HG02981 (cell line): ENCODE data around the gene DENND5A.
"Not testable (repeated sequence)": the region's sequence is repeated elsewhere in the genome, so short reads cannot be mapped to it uniquely, and the experiment has no call there.

ENCODE experiments used
- ATAC-seq: cut with Tn5 transposase; IDR thresholded peaks from one replicate; pipeline ENCODE4 v1.9.1; 2021; ENCODE audit warnings: mild to moderate bottlenecking, moderate library complexity; ENCODE audit not compliant: unreplicated experiment

DENND5A gene

GRCh38 chr11:9266132-9266736 is 1.1 kb upstream of the DENND5A start:
- ATAC-seq, result no peak

DNA sequence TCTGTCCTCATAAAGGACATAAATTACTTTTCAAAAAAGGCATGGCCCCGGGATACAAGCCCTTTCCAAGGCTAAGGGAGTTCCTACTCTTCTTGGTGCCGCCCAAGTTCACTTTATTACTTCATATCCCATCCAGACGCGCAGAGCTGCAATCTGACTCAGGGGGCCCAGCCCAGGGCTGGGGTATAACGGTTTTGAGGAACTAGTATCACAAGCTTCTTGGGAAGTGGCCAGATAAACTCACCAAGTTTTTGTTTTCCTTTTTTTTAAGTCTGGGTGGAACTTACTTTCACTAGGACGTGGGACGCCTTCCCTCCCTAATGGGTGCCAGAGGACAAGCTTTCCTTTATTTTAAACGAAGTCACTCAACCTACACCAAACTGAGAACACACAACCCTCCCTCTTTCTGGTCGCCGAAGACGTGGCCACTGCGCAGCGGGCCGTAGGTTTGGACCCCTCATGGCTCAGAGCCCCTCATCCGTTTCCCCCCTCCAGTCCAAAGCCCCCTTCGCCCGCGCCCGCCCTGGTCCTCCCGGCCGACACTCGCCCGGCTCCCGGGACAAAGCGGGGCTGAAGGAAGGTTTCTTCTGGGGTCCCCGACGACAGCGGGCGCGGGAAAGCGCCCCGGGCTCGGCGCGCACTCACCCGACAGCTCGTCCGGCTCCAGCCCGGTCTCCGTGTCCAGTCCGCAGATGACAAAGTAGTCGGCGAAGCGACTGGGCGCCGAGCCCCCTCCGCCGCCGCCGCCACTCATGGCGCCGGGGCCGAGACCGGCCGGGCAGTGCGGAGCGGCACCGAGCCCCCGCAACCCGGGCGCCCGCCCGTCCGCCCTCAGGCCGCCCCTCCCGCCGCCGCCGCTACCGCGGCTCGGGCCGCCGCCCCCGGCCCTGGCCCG is 587 bp downstream of the DENND5A start:
- peak; percentile 19 for ATAC-seq

DNA sequence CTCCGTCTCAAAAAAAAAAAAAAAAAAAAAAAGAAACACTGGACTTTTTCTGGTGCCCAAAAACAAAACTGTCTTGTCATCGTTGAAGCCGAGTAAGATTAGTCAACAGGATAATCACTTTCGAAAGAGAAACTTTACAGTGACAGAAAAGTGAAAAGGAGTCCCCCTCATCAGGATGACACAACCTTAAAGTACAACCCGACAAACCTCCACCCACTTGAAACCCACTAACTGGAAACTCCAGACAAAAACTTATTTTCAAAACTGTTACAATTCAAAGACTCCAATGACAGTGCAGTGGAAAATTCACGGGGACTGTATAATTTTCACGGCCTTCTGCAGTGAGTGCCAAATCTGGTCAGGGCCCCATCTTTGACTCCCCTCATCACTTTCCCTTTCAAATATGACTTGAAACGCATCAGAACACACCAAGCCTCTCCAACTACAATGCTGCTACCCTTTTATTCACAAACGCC is 1.3 kb downstream of the DENND5A start:
- ATAC-seq, result peak; percentile 59

- peak; percentile 29 for ATAC-seq
Observed at GRCh38 chr11:9260838-9261146, 4.4 kb downstream of the DENND5A start.

DNA sequence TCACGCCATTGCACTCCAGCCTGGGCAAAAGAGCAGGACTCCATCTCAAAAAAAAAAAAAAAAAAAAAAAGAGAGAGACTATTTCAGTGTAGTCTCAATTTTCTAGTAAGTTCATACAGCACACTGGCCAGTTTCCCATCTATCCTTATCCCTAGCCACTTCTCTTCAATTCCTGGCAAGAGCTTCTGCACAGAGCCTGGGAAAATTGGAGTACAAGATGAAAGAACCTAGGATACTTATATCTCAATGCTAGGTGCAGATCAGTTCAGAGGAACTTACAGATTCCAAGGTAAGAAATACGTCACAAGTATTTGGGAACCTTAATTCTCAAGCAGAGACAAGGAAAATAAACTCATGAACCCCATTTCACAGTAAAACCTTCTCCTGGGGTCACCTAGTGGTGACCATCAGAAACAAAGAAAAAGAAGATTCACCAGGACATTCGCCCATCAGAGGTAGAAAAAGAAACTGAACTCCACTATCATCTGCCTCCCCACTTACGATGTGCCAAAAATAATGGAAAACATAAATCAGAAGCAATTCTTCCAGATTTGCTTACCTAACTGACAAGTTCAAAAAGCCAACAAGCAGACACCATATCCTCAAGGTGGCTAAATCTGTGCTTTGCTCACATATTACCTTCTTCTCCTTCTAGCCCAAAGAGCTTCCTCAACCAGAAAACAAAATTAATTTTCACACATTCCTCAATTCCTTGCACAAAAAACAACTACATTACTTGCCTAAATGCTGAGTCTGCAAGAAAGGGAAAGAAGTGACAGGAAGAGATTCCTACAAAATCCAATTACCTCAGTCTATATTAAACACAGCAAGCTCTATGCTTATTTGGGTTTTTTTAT is 4.9 kb downstream of the DENND5A start:
- ATAC-seq, result no peak

- ATAC-seq, result not testable (repeated sequence)
Observed at GRCh38 chr11:9258279-9258678, 6.9 kb downstream of the DENND5A start.

- no peak for ATAC-seq
Observed at GRCh38 chr11:9254416-9254815, 10.7 kb downstream of the DENND5A start.

GRCh38 chr11:9253086-9253485 is 12.1 kb downstream of the DENND5A start:
- no peak for ATAC-seq

GRCh38 chr11:9251311-9251710 is 13.8 kb downstream of the DENND5A start:
- ATAC-seq, result no peak

DNA sequence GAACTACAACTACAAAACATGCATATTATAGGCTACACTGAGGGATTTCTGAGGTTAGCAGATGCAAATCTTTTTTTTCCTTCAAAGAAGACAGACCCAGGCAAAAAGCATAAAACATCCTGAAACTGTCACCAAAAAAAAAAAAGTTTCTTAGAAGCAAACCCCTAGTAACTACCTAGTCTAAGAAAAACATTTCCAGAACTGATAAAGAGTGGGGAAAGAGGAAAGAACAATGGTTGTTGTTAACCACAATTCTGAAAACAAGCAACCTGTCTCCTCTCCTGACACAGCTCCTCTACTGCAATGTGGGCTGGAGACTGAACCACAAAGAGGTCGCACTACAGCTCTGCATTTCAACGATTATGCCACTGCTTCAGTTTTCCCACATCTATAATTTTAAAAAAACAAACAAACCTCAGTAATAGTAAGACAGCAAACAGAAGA is 15.0 kb downstream of the DENND5A start:
- peak; percentile 79 for ATAC-seq

DNA sequence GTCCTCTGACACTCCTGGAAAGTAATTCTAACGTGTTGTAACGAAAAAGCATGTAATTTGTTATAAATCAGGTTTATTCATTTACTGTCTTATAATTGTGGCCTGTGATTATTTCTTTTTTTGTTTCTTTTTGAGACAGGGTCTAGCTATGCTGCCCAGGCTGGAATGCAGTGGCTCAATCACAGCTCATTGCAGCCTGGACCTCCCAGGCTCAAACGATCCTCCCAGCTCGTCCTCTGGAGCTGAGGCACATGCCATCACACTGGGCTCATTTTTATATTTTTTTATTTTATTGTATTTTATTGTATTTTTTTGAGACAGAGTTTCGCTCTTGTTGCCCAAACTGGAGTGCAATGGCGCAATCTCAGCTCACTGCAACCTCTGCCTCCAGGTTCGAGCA is 15.9 kb downstream of the DENND5A start:
- no peak for ATAC-seq

DNA sequence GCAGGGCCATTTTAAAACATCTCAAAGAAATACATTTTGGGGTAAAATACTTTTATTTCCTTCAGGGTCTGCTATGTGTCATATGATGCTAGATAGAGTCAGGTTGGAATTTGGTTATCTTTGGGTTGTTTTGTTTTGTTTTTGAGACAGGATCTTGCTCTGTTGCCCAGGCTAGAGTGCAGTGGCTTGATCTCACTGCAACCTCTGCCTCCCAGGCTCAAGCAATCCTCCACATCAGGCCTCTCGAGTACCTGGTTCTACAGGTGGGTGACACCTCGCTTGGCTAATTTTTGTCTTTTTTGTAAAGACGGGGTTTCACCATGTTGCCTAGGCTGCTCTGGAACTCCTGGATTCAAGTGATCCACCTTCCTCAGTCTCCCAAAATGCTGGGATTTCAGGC is 17.3 kb downstream of the DENND5A start:
- no peak for ATAC-seq

GRCh38 chr11:9236242-9236641 is 28.9 kb downstream of the DENND5A start:
- not testable (repeated sequence) for ATAC-seq

GRCh38 chr11:9232482-9232881 is 32.7 kb downstream of the DENND5A start:
- ATAC-seq, result no peak

- ATAC-seq, result no peak
Observed at GRCh38 chr11:9231848-9232177, 33.3 kb downstream of the DENND5A start.

DNA sequence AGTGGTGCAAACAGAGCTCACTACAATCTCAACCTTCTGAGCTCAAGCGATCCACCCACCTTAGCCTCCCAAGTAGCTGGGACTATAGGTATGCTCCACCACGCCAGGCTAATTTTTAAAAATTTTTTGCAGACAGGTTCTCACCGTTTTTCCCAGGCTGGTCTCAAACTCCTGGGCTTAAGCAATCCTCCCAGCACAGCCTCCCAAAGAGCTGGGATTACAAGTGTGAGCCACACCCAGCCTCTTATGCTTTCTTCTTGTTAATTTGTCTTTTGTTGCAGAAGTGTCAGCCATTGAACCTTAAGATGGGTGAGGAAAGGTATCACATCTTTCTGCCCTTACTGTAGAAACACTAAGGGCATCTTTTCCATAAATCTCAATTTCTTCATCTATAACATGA is 34.9 kb downstream of the DENND5A start:
- ATAC-seq, result no peak

GRCh38 chr11:9228091-9228490 is 37.1 kb downstream of the DENND5A start:
- no peak for ATAC-seq

DNA sequence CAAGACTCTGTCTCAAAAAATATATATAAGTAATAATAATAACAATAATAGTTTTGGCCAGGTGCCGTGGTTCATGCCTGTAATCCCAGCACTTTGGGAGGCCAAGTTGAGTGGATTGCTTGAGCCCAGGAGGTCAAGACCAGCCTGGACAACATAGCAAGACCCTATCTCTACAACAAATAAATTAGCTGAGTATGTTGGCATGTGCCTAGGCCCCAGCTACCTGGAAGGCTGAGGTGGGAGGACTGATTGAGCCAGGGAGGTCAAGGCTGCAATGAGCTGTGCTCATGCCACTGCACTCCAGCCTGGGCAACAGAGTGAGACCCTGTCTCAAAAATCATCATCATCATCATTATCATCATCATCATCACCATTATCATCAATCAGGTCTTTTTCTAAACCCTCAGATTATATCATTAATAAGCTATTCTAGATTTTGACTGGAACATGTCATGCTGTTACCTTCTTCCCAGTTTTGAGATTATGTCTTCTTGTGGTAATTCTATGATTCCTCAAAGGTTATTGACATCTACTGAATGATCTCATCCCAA is 39.3 kb downstream of the DENND5A start:
- no peak for ATAC-seq

- ATAC-seq, result no peak
Observed at GRCh38 chr11:9222654-9223053, 42.5 kb downstream of the DENND5A start.

DNA sequence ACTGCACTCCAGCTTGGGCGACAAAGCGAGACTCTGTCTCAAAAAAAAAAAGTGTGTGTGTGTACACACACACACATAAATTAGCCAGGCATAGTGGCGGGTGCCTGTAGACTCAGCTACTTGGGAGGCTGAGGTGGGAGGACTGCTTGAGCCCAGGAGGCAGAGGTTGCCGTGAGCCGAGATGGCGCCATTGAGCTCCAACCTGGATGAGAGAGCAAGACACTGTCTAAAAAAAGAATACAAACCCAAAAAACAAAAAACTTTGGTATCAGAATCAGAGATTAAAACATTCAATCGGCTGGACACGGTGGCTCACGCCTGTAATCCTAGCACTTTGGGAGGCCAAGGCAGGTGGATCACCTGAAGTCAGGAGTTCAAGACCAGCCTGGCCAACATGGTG is 44.3 kb downstream of the DENND5A start:
- ATAC-seq, result not testable (repeated sequence)

GRCh38 chr11:9219572-9219971 is 45.6 kb downstream of the DENND5A start:
- ATAC-seq, result no peak
